H9 (cell line): ENCODE data around the gene KAT8. TPM values are rescaled to one million over a fixed set of nuclear protein-coding genes. Genes with fewer than 3 reads are reported as not detected.

Experiments
- DNase-seq: peaks from one replicate; pipeline ENCODE4 v3.0.0-alpha.2; 2017
- H2AFZ ChIP-seq: one replicate; pipeline ENCODE4 v1.6.1; 2013; ENCODE audit warnings: mild to moderate bottlenecking, low read length, control low read depth, moderate library complexity
- H2AK5ac ChIP-seq: 2 replicates; pipeline ENCODE4 v1.6.1; 2013; ENCODE audit warnings: low read length, control low read depth, mixed read lengths; ENCODE audit not compliant: insufficient read length
- H2BK120ac ChIP-seq: one replicate; pipeline ENCODE4 v1.6.1; 2013; ENCODE audit warnings: low read depth, mild to moderate bottlenecking, low read length, control low read depth, inconsistent platforms; ENCODE audit not compliant: poor library complexity, severe bottlenecking
- H2BK12ac ChIP-seq: 2 replicates; pipeline ENCODE4 v1.6.1; 2013; ENCODE audit warnings: low read length, control low read depth, mixed read lengths, low read depth; ENCODE audit not compliant: insufficient read length
- H2BK15ac ChIP-seq: 2 replicates; pipeline ENCODE4 v1.6.1; 2013; ENCODE audit warnings: low read depth, low read length, control low read depth
- H2BK20ac ChIP-seq: one replicate; pipeline ENCODE4 v1.6.1; 2013; ENCODE audit warnings: low read depth, mild to moderate bottlenecking, low read length, control low read depth, inconsistent platforms; ENCODE audit not compliant: poor library complexity, severe bottlenecking
- H2BK5ac ChIP-seq: 2 replicates; pipeline ENCODE4 v1.6.1; 2013; ENCODE audit warnings: low read length, control low read depth, mixed read lengths; ENCODE audit not compliant: insufficient read length
- H3K14ac ChIP-seq: 2 replicates; pipeline ENCODE4 v1.6.1; 2013; ENCODE audit warnings: low read length, control low read depth; ENCODE audit not compliant: insufficient read depth
- H3K18ac ChIP-seq: 2 replicates; pipeline ENCODE4 v1.6.1; 2013; ENCODE audit warnings: low read depth, mild to moderate bottlenecking, mixed read lengths, low read length, control low read depth; ENCODE audit not compliant: insufficient read length
- H3K23ac ChIP-seq: 2 replicates; pipeline ENCODE4 v1.6.1; 2013; ENCODE audit warnings: low read length, control low read depth, mixed read lengths, low read depth; ENCODE audit not compliant: insufficient read length
- H3K23me2 ChIP-seq: 2 replicates; pipeline ENCODE4 v1.6.1; 2013; ENCODE audit warnings: low read depth, mild to moderate bottlenecking, mixed read lengths, low read length, control low read depth; ENCODE audit not compliant: insufficient read length, poor library complexity, severe bottlenecking
- H3K27ac ChIP-seq: 2 replicates; pipeline ENCODE4 v1.5.1; 2013; ENCODE audit warnings: low read length, control low read depth, mixed read lengths, low read depth; ENCODE audit not compliant: insufficient read length
- H3K27me3 ChIP-seq: 2 replicates; pipeline ENCODE4 v1.6.1; 2013; ENCODE audit warnings: low read length, control low read depth, inconsistent platforms; ENCODE audit not compliant: insufficient read depth
- H3K4ac ChIP-seq: 2 replicates; pipeline ENCODE4 v1.6.1; 2013; ENCODE audit warnings: low read depth, mild to moderate bottlenecking, control low read depth, inconsistent platforms, low read length, moderate library complexity
- H3K4me1 ChIP-seq: 2 replicates; pipeline ENCODE4 v1.6.1; 2013; ENCODE audit warnings: low read length, control low read depth, inconsistent platforms; ENCODE audit not compliant: insufficient read depth
- H3K4me2 ChIP-seq: 2 replicates; pipeline ENCODE4 v1.6.1; 2013; ENCODE audit warnings: low read length, control low read depth, mixed read lengths; ENCODE audit not compliant: insufficient read length, insufficient read depth
- H3K56ac ChIP-seq: 2 replicates; pipeline ENCODE4 v1.6.1; 2013; ENCODE audit warnings: low read depth, mild to moderate bottlenecking, mixed read lengths, low read length, control low read depth; ENCODE audit not compliant: insufficient read length
- H3K79me1 ChIP-seq: 2 replicates; pipeline ENCODE4 v1.6.1; 2013; ENCODE audit warnings: low read depth, mild to moderate bottlenecking, moderate library complexity, low read length, control low read depth, inconsistent platforms; ENCODE audit not compliant: insufficient read depth, poor library complexity, severe bottlenecking
- H3K79me2 ChIP-seq: 2 replicates; pipeline ENCODE4 v1.6.1; 2013; ENCODE audit warnings: low read length, control low read depth, inconsistent platforms; ENCODE audit not compliant: insufficient read depth
- H3K9ac ChIP-seq: 2 replicates; pipeline ENCODE4 v1.6.1; 2013; ENCODE audit warnings: low read length, control low read depth, mixed read lengths; ENCODE audit not compliant: insufficient read length; ENCODE audit errors: extremely low read depth
- H3K9me3 ChIP-seq: one replicate; pipeline ENCODE4 v1.6.1; 2013; ENCODE audit warnings: low read depth, low read length, inconsistent platforms; ENCODE audit not compliant: control insufficient read depth
- H3T11ph ChIP-seq: one replicate; pipeline ENCODE4 v1.6.1; 2013; ENCODE audit warnings: mild to moderate bottlenecking, low read length, control low read depth, inconsistent platforms
- H4K20me1 ChIP-seq: one replicate; pipeline ENCODE4 v1.6.1; 2013; ENCODE audit not compliant: control insufficient read depth, insufficient read length, insufficient read depth
- H4K5ac ChIP-seq: 2 replicates; pipeline ENCODE4 v1.6.1; 2013; ENCODE audit warnings: low read depth, mild to moderate bottlenecking, mixed read lengths, low read length, control low read depth; ENCODE audit not compliant: insufficient read length
- H4K8ac ChIP-seq: replicated peaks from 2 replicates; pipeline ENCODE4 v1.6.1; 2013; ENCODE audit warnings: low read length, control low read depth, mixed read lengths, low read depth; ENCODE audit not compliant: insufficient read length
- H4K91ac ChIP-seq: 2 replicates; pipeline ENCODE4 v1.6.1; 2013; ENCODE audit warnings: low read depth, mild to moderate bottlenecking, moderate library complexity, mixed read lengths, low read length, control low read depth; ENCODE audit not compliant: insufficient read length
- H3K27ac Mint-ChIP-seq, 3 experiments: 2 replicates in 2 of 3; 3 replicates in 1 of 3; pipeline ENCODE4 v1.8.0; 2020 to 2021; ENCODE audit warnings: mixed read lengths in 3 of 3, mild to moderate bottlenecking in 1 of 3, moderate library complexity in 1 of 3
- H3K27me3 Mint-ChIP-seq: 2 replicates; pipeline ENCODE4 v1.8.0; 2021; ENCODE audit warnings: low read depth, mild to moderate bottlenecking, moderate library complexity, mixed read lengths
- H3K36me3 Mint-ChIP-seq, 3 experiments: 2 replicates in 2 of 3; 3 replicates in 1 of 3; pipeline ENCODE4 v1.8.0; 2020 to 2021; ENCODE audit warnings: low read depth in 3 of 3, mixed read lengths in 3 of 3; ENCODE audit not compliant: insufficient read depth in 1 of 3
- H3K4me1 Mint-ChIP-seq, 2 experiments: 2 replicates each; pipeline ENCODE4 v1.8.0; 2020; ENCODE audit warnings: mixed read lengths in 2 of 2
- H3K4me3 Mint-ChIP-seq, 2 experiments: 2 replicates in 1 of 2; 3 replicates in 1 of 2; pipeline ENCODE4 v1.8.0; 2020 to 2021; ENCODE audit warnings: mild to moderate bottlenecking in 2 of 2, mixed read lengths in 2 of 2, moderate library complexity in 1 of 2
- H3K9me3 Mint-ChIP-seq, 2 experiments: 2 replicates in 1 of 2; 3 replicates in 1 of 2; pipeline ENCODE4 v1.8.0; 2020; ENCODE audit warnings: mild to moderate bottlenecking in 2 of 2, mixed read lengths in 2 of 2, moderate library complexity in 1 of 2
- WGBS: extraction: QIAGEN DNeasy Blood & Tissue Kit; methylation state at CpG from one replicate; pipeline ENCODE4 v1.1.7; 2013; ENCODE audit warnings: missing lambda C conversion rate, low lambda C conversion rate, mixed read lengths; ENCODE audit not compliant: insufficient read length; ENCODE audit errors: extremely low coverage; 5-methylcytosine and 5-hydroxymethylcytosine counted together
- total RNA-seq: library from RNA; stranded (reverse); gene quantifications from 2 replicates; pipeline ENCODE4 v1.2.1, GENCODE V29; 2021
- TF ChIP-seq, protein P1 (sequence below): fragments of 200-600 bp; sonication (generic); conservative IDR thresholded peaks from 3 replicates; pipeline ENCODE4 v1.8.0; 2021; ENCODE audit warnings: antibody characterized with exemption, mild to moderate bottlenecking

Gene KAT8
- total RNA-seq, 1 experiment from 2014 or later = 52.1 TPM

DNA sequence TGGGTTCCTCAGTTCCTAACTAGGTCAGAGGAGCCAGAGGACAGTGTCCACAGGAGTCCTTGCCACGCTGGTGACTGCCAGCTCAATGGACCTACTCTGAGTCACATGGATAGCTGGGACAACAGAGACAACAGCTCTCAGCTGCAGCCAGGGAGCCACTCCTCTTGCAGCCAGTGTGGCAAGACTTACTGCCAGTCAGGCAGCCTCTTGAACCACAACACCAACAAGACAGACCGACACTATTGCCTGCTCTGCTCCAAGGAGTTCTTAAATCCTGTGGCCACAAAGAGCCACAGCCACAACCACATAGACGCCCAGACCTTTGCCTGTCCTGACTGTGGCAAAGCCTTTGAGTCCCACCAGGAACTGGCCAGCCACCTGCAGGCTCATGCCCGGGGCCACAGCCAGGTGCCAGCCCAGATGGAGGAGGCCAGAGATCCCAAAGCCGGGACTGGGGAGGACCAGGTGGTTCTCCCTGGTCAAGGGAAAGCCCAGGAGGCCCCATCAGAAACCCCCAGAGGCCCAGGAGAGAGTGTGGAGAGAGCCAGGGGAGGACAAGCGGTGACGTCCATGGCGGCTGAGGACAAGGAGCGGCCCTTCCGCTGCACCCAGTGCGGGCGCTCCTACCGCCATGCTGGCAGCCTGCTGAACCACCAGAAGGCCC, 36.6 kb upstream of the KAT8 start:
- no peak overlapping the region for H3K27ac Mint-ChIP-seq
- Histone ChIP-seq H4K5ac (no peak overlapping the region), H2BK15ac (no peak overlapping the region), H3K18ac (no peak overlapping the region), H3K4me2 (no peak overlapping the region), H3K9ac (no peak overlapping the region), H3K27ac (no peak overlapping the region), H2BK20ac (no peak overlapping the region), H3K79me1 (no peaks in the 10 kb centered on the region), H3K56ac (no peak overlapping the region), H2BK120ac (no peak overlapping the region), H3K4me1 (no peaks in the 10 kb centered on the region), H3K14ac (no peak overlapping the region), H3K27me3 (no peaks in the 10 kb centered on the region), H2BK12ac (no peak overlapping the region), H3K9me3 (no peaks in the 10 kb centered on the region), H2BK5ac (no peak overlapping the region), H2AK5ac (no peak overlapping the region), H3T11ph (no peak overlapping the region), H3K4ac (no peak overlapping the region), H3K23me2 (no peaks in the 10 kb centered on the region), H3K79me2 (peaks cover 1% of the 10 kb centered on the region; the same call in 1 of the 2 replicates), H4K8ac (no peak overlapping the region), H4K20me1 (peaks cover 4% of the 10 kb centered on the region), H2AFZ (no peak overlapping the region), H4K91ac (no peak overlapping the region), H3K23ac (no peak overlapping the region)
- no peak for DNase-seq
- TF ChIP-seq, protein P1, sequence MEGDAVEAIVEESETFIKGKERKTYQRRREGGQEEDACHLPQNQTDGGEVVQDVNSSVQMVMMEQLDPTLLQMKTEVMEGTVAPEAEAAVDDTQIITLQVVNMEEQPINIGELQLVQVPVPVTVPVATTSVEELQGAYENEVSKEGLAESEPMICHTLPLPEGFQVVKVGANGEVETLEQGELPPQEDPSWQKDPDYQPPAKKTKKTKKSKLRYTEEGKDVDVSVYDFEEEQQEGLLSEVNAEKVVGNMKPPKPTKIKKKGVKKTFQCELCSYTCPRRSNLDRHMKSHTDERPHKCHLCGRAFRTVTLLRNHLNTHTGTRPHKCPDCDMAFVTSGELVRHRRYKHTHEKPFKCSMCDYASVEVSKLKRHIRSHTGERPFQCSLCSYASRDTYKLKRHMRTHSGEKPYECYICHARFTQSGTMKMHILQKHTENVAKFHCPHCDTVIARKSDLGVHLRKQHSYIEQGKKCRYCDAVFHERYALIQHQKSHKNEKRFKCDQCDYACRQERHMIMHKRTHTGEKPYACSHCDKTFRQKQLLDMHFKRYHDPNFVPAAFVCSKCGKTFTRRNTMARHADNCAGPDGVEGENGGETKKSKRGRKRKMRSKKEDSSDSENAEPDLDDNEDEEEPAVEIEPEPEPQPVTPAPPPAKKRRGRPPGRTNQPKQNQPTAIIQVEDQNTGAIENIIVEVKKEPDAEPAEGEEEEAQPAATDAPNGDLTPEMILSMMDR = no peak
- H3K4me1 Mint-ChIP-seq = peaks cover 0 to 3% of the 10 kb centered on the region in 2 experiments; a peak in 1 of 4 replicates
- WGBS = no CpG with 5 or more reads among the region's 13 CpGs
- peaks cover 31 to 62% (median 59%) of the 10 kb centered on the region in 3 experiments; a peak in 6 of 7 replicates for H3K36me3 Mint-ChIP-seq
- H3K9me3 Mint-ChIP-seq = no peaks in the 10 kb centered on the region
- no peak overlapping the region; a peak in 1 of 5 replicates for H3K4me3 Mint-ChIP-seq
- no peaks in the 10 kb centered on the region for H3K27me3 Mint-ChIP-seq
